ENCODE measurements around the gene PLA2G4E.

PLA2G4E gene

GRCh38 chr15:41972253-41973242 is 48.3 kb downstream of the PLA2G4E start, which contains the start of gene EHD4:
Gene EHD4, minus strand, starts transcription at chr15:41972557. Its CDS starts 63 bp downstream, at chr15:41972494.
- ATAC-seq = peak; percentile 98
- TF ChIP-seq TSHZ2 (CRISPR knock-in tag; IDR thresholded peaks at IDR 0.05) (no peak), TOX (CRISPR knock-in tag; IDR thresholded peaks at IDR 0.05; ENCODE audit: borderline replicate concordance) (no peak), ARNTL (CRISPR knock-in tag; IDR thresholded peaks at IDR 0.05; ENCODE audit: borderline replicate concordance, low read depth) (no peak), CREB5 (CRISPR knock-in tag; IDR thresholded peaks at IDR 0.05; ENCODE audit: low read depth) (no peak), ZC3H10 (CRISPR knock-in tag; IDR thresholded peaks at IDR 0.05) (no peak), ZFP30 (CRISPR knock-in tag; IDR thresholded peaks at IDR 0.05) (no peak), PPARA (CRISPR knock-in tag; IDR thresholded peaks at IDR 0.05; ENCODE audit: borderline replicate concordance) (no peak), BACH2 (CRISPR knock-in tag; IDR thresholded peaks at IDR 0.05; ENCODE audit: borderline replicate concordance) (no peak), ESRRG (CRISPR knock-in tag; IDR thresholded peaks at IDR 0.05) (no peak), OSR1 (CRISPR knock-in tag; IDR thresholded peaks at IDR 0.05) (no peak), GLIS3 (CRISPR knock-in tag; IDR thresholded peaks at IDR 0.05) (no peak)

- peak; percentile 28 for ATAC-seq
Measured at GRCh38 chr15:41971895-41972252, 49.0 kb downstream of the PLA2G4E start.

More at GRCh38 chr15:41971895-41972252, 49.0 kb downstream of the PLA2G4E start:
- no peak for TF ChIP-seq CREB5 (CRISPR knock-in tag; IDR thresholded peaks at IDR 0.05; ENCODE audit: low read depth)
- TF ChIP-seq ISL1 (CRISPR knock-in tag; IDR thresholded peaks at IDR 0.05) = no peak
- TF ChIP-seq ZNF8 (CRISPR knock-in tag; IDR thresholded peaks at IDR 0.05) = no peak
- no peak for TF ChIP-seq ZNF70 (CRISPR knock-in tag; IDR thresholded peaks at IDR 0.05)
- no peak for TF ChIP-seq ZFP3 (CRISPR knock-in tag; IDR thresholded peaks at IDR 0.05)
- TF ChIP-seq TCF4 (CRISPR knock-in tag; IDR thresholded peaks at IDR 0.05; ENCODE audit: borderline replicate concordance) = no peak
- TF ChIP-seq OSR1 (CRISPR knock-in tag; IDR thresholded peaks at IDR 0.05) = no peak
- TF ChIP-seq TOX (CRISPR knock-in tag; IDR thresholded peaks at IDR 0.05; ENCODE audit: borderline replicate concordance) = no peak
- TF ChIP-seq CSRNP3 (CRISPR knock-in tag; IDR thresholded peaks at IDR 0.05) = no peak
- no peak for TF ChIP-seq ARNTL (CRISPR knock-in tag; IDR thresholded peaks at IDR 0.05; ENCODE audit: borderline replicate concordance, low read depth)
- TF ChIP-seq POU6F1 (CRISPR knock-in tag; IDR thresholded peaks at IDR 0.05; ENCODE audit: borderline replicate concordance, low read depth) = no peak
- no peak for TF ChIP-seq ESRRG (CRISPR knock-in tag; IDR thresholded peaks at IDR 0.05)
